ENCODE results near the gene UMAD1.

DNA sequence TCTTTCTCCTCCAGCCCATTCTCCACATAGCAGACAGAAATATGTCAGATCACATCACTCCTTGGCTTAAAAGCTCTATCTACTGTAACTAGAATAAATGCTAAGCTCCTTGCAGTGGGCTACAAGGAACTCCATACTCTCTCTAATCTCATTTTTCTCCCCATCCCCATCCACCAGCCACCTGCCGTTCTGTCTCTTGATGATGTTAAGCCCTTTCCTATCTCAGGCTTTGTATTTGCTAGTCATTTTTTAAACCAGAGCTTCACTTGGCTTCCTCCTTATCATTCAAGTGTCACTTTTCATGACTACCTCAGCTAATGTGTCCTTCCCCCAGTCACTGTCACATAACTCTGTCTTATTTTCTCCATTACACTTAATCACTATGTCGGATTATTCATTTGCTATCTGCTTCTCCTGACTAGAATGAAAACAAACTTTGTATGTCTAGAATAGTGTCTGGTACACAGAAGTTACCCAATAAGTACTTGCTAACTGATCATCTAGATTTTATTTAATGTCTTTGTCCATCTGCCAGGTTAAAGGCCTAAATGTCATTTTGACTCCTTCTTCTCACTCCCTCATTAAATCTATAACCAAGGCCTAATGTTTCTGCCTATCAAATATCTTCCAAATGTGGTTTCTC, 165.1 kb downstream of the UMAD1 start:
- TF ChIP-seq, protein P1, sequence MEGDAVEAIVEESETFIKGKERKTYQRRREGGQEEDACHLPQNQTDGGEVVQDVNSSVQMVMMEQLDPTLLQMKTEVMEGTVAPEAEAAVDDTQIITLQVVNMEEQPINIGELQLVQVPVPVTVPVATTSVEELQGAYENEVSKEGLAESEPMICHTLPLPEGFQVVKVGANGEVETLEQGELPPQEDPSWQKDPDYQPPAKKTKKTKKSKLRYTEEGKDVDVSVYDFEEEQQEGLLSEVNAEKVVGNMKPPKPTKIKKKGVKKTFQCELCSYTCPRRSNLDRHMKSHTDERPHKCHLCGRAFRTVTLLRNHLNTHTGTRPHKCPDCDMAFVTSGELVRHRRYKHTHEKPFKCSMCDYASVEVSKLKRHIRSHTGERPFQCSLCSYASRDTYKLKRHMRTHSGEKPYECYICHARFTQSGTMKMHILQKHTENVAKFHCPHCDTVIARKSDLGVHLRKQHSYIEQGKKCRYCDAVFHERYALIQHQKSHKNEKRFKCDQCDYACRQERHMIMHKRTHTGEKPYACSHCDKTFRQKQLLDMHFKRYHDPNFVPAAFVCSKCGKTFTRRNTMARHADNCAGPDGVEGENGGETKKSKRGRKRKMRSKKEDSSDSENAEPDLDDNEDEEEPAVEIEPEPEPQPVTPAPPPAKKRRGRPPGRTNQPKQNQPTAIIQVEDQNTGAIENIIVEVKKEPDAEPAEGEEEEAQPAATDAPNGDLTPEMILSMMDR (IDR thresholded peaks at IDR 0.05): no peak
- no peak for TF ChIP-seq ZFX (IDR thresholded peaks at IDR 0.05; ENCODE audit: borderline replicate concordance)

Measured in 22Rv1 (cell line).